ENCODE results near the gene PRSS16. TPM values are rescaled to one million over a fixed set of nuclear protein-coding genes. Genes with fewer than 3 reads are reported as not detected.

The PRSS16 gene
- total RNA-seq, 1 donor from 2014 or later: 0.41 TPM

Other genes starting within 250 kb of the PRSS16 start
- gene POM121L2, start 64.6 kb downstream of the PRSS16 start, total RNA-seq: not detected
- 2.9 TPM for gene ZNF391, start 141.1 kb downstream of the PRSS16 start, total RNA-seq
- 37.9 TPM for gene ZNF184, start 225.4 kb downstream of the PRSS16 start, total RNA-seq

Data from frontal cortex (tissue), 1 donor.